Epithelial cell of esophagus (primary cell): ENCODE measurements around the gene TRMT1.

ENCODE experiments used
- DNase-seq: peaks from one replicate; pipeline ENCODE4 v3.0.0; 2010; ENCODE audit warnings: low read depth
- H3K4me3 ChIP-seq: 2 replicates; pipeline ENCODE4 v1.5.1; 2011; ENCODE audit warnings: mild to moderate bottlenecking, low read length, control low read depth
- CTCF ChIP-seq: IDR thresholded peaks from 2 replicates; pipeline ENCODE4 v1.5.1; 2011; ENCODE audit warnings: low read depth, mild to moderate bottlenecking, low read length, control low read depth, inconsistent platforms; ENCODE audit not compliant: insufficient read depth; ENCODE audit errors: missing control alignments

TRMT1 gene

GRCh38 chr19:13058951-13059660 lies 57.4 kb downstream of the TRMT1 start:
- TF ChIP-seq CTCF, result no peak
- DNase-seq, result no peak
- no peak overlapping the region for H3K4me3 ChIP-seq

GRCh38 chr19:13057744-13058143 lies 58.8 kb downstream of the TRMT1 start:
- no peak for TF ChIP-seq CTCF
- H3K4me3 ChIP-seq, result no peak overlapping the region
- DNase-seq, result no peak

- no peak overlapping the region for H3K4me3 ChIP-seq
- no peak for DNase-seq
- no peak for TF ChIP-seq CTCF
These were observed 59.4 kb downstream of the TRMT1 start for GRCh38 chr19:13057147-13057572.

- peak; percentile 82 for DNase-seq
- H3K4me3 ChIP-seq, result no peak overlapping the region
- no peak for TF ChIP-seq CTCF
These were observed 60.4 kb downstream of the TRMT1 start for GRCh38 chr19:13056052-13056660.

GRCh38 chr19:13055213-13056051 lies 61.1 kb downstream of the TRMT1 start:
- no peak for TF ChIP-seq CTCF
- DNase-seq, result peak; percentile 29
- H3K4me3 ChIP-seq, result no peak overlapping the region
